DND-41 (cell line): ENCODE data around the gene TTLL11.

ENCODE experiments used
- ATAC-seq: fragments of 200-7000 bp; cut with Tn5 transposase; 3 replicates; pipeline ENCODE4 v1.9.1; 2021; ENCODE audit warnings: low read depth; ENCODE audit not compliant: insufficient read depth
- DNase-seq: peaks from one replicate; pipeline ENCODE4 v3.0.0-alpha.2; 2020
- H2AFZ ChIP-seq: 2 replicates; pipeline ENCODE4 v1.6.0; 2012; ENCODE audit warnings: low read depth, low read length
- H3K27ac ChIP-seq: 2 replicates; pipeline ENCODE4 v1.5.1; 2012; ENCODE audit warnings: low read length, inconsistent platforms
- H3K27me3 ChIP-seq: fragments of 200-600 bp; sonication (generic); 2 replicates; pipeline ENCODE4 v1.6.0; 2012; ENCODE audit warnings: low read length, mild to moderate bottlenecking, inconsistent platforms; ENCODE audit not compliant: insufficient read depth, poor library complexity
- H3K36me3 ChIP-seq: 2 replicates; pipeline ENCODE4 v1.5.1; 2012; ENCODE audit warnings: low read length, inconsistent platforms; ENCODE audit not compliant: insufficient read depth
- H3K4me1 ChIP-seq: 2 replicates; pipeline ENCODE4 v1.5.1; 2012; ENCODE audit warnings: mild to moderate bottlenecking, low read length; ENCODE audit not compliant: insufficient read depth
- H3K4me2 ChIP-seq: 2 replicates; pipeline ENCODE4 v1.6.0; 2012; ENCODE audit warnings: mild to moderate bottlenecking, moderate library complexity, low read length, inconsistent platforms; ENCODE audit not compliant: insufficient read depth
- H3K4me3 ChIP-seq, 2 experiments: fragments of 200-600 bp in 1 of 2; shearing (Covaris generic) in 1 of 2; 2 replicates each; pipeline ENCODE4 v1.5.1; 2012 to 2016; ENCODE audit warnings: inconsistent platforms in 2 of 2, low read length in 2 of 2, mild to moderate bottlenecking in 2 of 2, low read depth in 1 of 2, moderate library complexity in 1 of 2
- H3K79me2 ChIP-seq: 2 replicates; pipeline ENCODE4 v1.6.0; 2012; ENCODE audit warnings: low read length, inconsistent platforms; ENCODE audit not compliant: insufficient read depth
- H3K9ac ChIP-seq: 2 replicates; pipeline ENCODE4 v1.6.0; 2012; ENCODE audit warnings: low read depth, mild to moderate bottlenecking, inconsistent platforms, low read length, moderate library complexity
- H3K9me3 ChIP-seq: 2 replicates; pipeline ENCODE4 v1.5.1; 2012; ENCODE audit warnings: low read length, moderate library complexity, mild to moderate bottlenecking, inconsistent platforms; ENCODE audit not compliant: insufficient read depth, severe bottlenecking
- H4K20me1 ChIP-seq: 2 replicates; pipeline ENCODE4 v1.6.0; 2012; ENCODE audit warnings: low read length; ENCODE audit not compliant: insufficient read depth
- EZH2 ChIP-seq: IDR thresholded peaks from 3 replicates; pipeline ENCODE4 v1.6.1; 2012; ENCODE audit warnings: borderline replicate concordance, low read depth, mild to moderate bottlenecking, moderate library complexity, low read length, inconsistent platforms; ENCODE audit not compliant: severe bottlenecking
- TF ChIP-seq, protein P1 (sequence below): IDR thresholded peaks from 2 replicates; pipeline ENCODE4 v1.5.1; 2012; ENCODE audit warnings: borderline replicate concordance, low read length, moderate library complexity, mild to moderate bottlenecking; ENCODE audit not compliant: poor library complexity, severe bottlenecking; ENCODE audit errors: extremely low read depth

TTLL11 gene

DNA sequence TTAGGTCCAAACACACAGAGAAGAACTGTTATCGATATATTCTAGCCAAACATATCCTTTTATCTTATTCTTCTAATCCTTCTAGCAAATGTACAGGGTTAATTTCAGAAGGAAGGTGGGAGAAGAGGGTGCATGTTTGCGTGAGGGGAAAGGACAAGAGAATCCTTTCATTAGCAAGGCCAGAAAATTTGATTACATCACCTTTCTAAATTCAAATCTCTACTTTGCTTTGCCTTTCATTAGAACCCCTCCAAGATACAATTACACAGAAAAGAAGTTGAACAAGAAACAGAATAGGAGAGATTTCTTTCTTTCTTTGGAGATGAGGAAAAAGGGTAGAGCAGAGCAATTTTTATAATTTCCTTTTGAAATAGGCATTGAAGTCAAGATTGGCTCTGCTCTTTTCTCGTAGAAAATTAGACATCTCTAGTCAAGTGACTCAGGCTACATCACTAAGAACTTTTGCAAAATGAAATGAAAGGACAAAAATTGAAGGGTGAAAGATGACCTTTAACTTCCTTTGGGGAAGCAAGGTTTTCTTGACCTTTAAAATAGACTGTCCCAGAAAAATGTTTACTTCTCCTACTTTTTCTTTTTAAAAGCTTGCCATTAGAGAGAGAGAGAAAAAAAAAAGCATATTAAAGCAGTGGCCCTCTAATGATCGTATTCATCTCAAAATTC lies 81.2 kb downstream of the TTLL11 start:
- H3K79me2 ChIP-seq: no peaks in the 10 kb centered on the region
- no peaks in the 10 kb centered on the region for H3K36me3 ChIP-seq
- ATAC-seq: no peak

DNA sequence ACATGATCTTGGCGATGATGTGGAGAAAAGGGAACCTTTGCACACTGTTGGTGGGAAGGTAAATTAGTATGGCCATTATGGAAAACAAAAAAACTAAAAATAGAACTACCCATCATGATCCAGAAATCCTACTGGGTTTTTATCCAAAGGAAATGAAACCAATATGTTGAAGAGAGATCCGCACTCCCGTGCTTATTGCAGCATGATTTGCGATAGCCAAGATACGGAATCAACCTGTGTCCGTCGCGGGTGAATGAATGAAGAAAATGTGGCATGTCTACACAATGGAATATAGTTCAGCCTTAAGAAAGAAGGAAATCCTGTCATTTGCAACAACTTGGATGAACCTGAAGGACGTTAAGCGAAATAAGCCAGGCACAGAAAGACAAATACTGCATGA lies 84.5 kb downstream of the TTLL11 start:
- no peaks in the 10 kb centered on the region for H4K20me1 ChIP-seq
- H3K9me3 ChIP-seq: no peaks in the 10 kb centered on the region
- no peak overlapping the region for H3K4me3 ChIP-seq
- H3K27ac ChIP-seq: no peak overlapping the region
- no peaks in the 10 kb centered on the region for H3K27me3 ChIP-seq
- DNase-seq (no peak), ATAC-seq (no peak)
- H2AFZ ChIP-seq: no peak overlapping the region
- no peak overlapping the region for H3K4me2 ChIP-seq
- no peak for TF ChIP-seq EZH2
- TF ChIP-seq, protein P1, sequence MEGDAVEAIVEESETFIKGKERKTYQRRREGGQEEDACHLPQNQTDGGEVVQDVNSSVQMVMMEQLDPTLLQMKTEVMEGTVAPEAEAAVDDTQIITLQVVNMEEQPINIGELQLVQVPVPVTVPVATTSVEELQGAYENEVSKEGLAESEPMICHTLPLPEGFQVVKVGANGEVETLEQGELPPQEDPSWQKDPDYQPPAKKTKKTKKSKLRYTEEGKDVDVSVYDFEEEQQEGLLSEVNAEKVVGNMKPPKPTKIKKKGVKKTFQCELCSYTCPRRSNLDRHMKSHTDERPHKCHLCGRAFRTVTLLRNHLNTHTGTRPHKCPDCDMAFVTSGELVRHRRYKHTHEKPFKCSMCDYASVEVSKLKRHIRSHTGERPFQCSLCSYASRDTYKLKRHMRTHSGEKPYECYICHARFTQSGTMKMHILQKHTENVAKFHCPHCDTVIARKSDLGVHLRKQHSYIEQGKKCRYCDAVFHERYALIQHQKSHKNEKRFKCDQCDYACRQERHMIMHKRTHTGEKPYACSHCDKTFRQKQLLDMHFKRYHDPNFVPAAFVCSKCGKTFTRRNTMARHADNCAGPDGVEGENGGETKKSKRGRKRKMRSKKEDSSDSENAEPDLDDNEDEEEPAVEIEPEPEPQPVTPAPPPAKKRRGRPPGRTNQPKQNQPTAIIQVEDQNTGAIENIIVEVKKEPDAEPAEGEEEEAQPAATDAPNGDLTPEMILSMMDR: no peak
- no peak overlapping the region for H3K9ac ChIP-seq
- no peaks in the 10 kb centered on the region for H3K36me3 ChIP-seq
- no peaks in the 10 kb centered on the region for H3K79me2 ChIP-seq
- no peaks in the 10 kb centered on the region for H3K4me1 ChIP-seq

More for the DNA sequence above, 81.2 kb downstream of the TTLL11 start:
- Histone ChIP-seq H3K27me3 (no peaks in the 10 kb centered on the region), H4K20me1 (no peaks in the 10 kb centered on the region), H3K9me3 (no peaks in the 10 kb centered on the region), H3K4me1 (no peaks in the 10 kb centered on the region), H3K4me2 (no peak overlapping the region), H3K27ac (no peak overlapping the region), H3K9ac (no peak overlapping the region), H2AFZ (no peak overlapping the region), H3K4me3 (no peak overlapping the region)
- no peak for TF ChIP-seq EZH2
- TF ChIP-seq, protein P1: no peak
- no peak for DNase-seq

DNA sequence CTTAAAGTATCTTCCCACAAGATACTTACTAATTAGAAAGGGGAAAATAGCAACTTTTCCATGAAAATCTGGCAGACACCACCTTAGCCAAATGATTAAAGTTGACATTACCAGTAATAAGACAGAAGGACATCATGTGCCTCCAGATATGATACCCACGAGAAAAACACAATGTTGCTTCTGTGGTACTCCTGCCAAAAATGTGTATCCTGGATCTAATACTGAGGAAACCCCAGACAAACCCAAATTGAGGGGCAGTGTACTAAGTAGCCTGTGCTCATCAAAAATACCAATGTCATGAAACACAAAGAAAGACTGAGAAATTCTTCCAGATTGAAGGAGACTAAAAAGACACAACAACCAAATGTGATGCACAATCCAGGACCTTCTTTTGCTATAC lies 85.3 kb downstream of the TTLL11 start:
- H3K4me1 ChIP-seq: no peaks in the 10 kb centered on the region
- no peak overlapping the region for H2AFZ ChIP-seq
- H3K9ac ChIP-seq: no peak overlapping the region
- H3K4me3 ChIP-seq: no peak overlapping the region
- no peak overlapping the region for H3K4me2 ChIP-seq
- no peak overlapping the region for H3K27ac ChIP-seq
- TF ChIP-seq, protein P1: no peak
- TF ChIP-seq EZH2: no peak
- H3K27me3 ChIP-seq: no peaks in the 10 kb centered on the region
- no peaks in the 10 kb centered on the region for H3K36me3 ChIP-seq
- ATAC-seq: no peak
- H3K9me3 ChIP-seq: no peaks in the 10 kb centered on the region
- DNase-seq: no peak
- no peaks in the 10 kb centered on the region for H3K79me2 ChIP-seq
- H4K20me1 ChIP-seq: no peaks in the 10 kb centered on the region
